Osteoblast (primary cell): ENCODE results near the gene SLC5A6. TPM values are rescaled to one million over a fixed set of nuclear protein-coding genes. Genes with fewer than 3 reads are reported as not detected.

Experiments
- DNase-seq: peaks from one replicate; pipeline ENCODE4 v3.0.0; 2011; ENCODE audit warnings: low spot score, mixed read lengths; ENCODE audit not compliant: insufficient read length; ENCODE audit errors: missing footprints
- H2AFZ ChIP-seq: 2 replicates; pipeline ENCODE4 v1.6.0; 2011; ENCODE audit warnings: mild to moderate bottlenecking, low read length
- H3K27ac ChIP-seq: 2 replicates; pipeline ENCODE4 v1.5.1; 2011; ENCODE audit warnings: mild to moderate bottlenecking, low read depth, low read length, moderate library complexity
- H3K27me3 ChIP-seq: 2 replicates; pipeline ENCODE4 v1.6.0; 2012; ENCODE audit warnings: mild to moderate bottlenecking, control low read depth, inconsistent platforms, low read length, moderate library complexity; ENCODE audit not compliant: insufficient read depth
- H3K36me3 ChIP-seq: 2 replicates; pipeline ENCODE4 v1.5.1; 2011; ENCODE audit warnings: mild to moderate bottlenecking, low read length, control low read depth, moderate library complexity; ENCODE audit not compliant: insufficient read depth
- H3K4me1 ChIP-seq: 2 replicates; pipeline ENCODE4 v1.5.1; 2011; ENCODE audit warnings: mild to moderate bottlenecking, low read length, control low read depth, moderate library complexity; ENCODE audit not compliant: insufficient read depth
- H3K4me2 ChIP-seq: 2 replicates; pipeline ENCODE4 v1.6.0; 2011; ENCODE audit warnings: mild to moderate bottlenecking, low read length; ENCODE audit not compliant: insufficient read depth
- H3K4me3 ChIP-seq: fragments of 200-600 bp; sonication (generic); 3 replicates; pipeline ENCODE4 v1.5.1; 2012; ENCODE audit warnings: mild to moderate bottlenecking, low read length, inconsistent platforms; ENCODE audit not compliant: insufficient read depth
- H3K79me2 ChIP-seq: 2 replicates; pipeline ENCODE4 v1.6.0; 2012; ENCODE audit warnings: mild to moderate bottlenecking, low read length, control low read depth, inconsistent platforms; ENCODE audit not compliant: insufficient read depth
- H3K9me3 ChIP-seq: 2 replicates; pipeline ENCODE4 v1.5.1; 2011; ENCODE audit warnings: low read depth, low read length, control low read depth
- H4K20me1 ChIP-seq: 2 replicates; pipeline ENCODE4 v1.6.0; 2012; ENCODE audit warnings: mild to moderate bottlenecking, low read length, control low read depth; ENCODE audit not compliant: insufficient read depth
- total RNA-seq: library from RNA; depleted of rRNA; stranded (reverse); fragments of >200 nt; gene quantifications from 2 replicates; pipeline ENCODE4 v1.2.3, GENCODE V29; 2012
- TF ChIP-seq, protein P1 (sequence below): IDR thresholded peaks from 2 replicates; pipeline ENCODE4 v1.5.1; 2011; ENCODE audit warnings: mild to moderate bottlenecking, low read depth, low read length, moderate library complexity; ENCODE audit errors: extremely low read depth

Gene SLC5A6
- total RNA-seq, 1 donor: 14.1 TPM

DNA sequence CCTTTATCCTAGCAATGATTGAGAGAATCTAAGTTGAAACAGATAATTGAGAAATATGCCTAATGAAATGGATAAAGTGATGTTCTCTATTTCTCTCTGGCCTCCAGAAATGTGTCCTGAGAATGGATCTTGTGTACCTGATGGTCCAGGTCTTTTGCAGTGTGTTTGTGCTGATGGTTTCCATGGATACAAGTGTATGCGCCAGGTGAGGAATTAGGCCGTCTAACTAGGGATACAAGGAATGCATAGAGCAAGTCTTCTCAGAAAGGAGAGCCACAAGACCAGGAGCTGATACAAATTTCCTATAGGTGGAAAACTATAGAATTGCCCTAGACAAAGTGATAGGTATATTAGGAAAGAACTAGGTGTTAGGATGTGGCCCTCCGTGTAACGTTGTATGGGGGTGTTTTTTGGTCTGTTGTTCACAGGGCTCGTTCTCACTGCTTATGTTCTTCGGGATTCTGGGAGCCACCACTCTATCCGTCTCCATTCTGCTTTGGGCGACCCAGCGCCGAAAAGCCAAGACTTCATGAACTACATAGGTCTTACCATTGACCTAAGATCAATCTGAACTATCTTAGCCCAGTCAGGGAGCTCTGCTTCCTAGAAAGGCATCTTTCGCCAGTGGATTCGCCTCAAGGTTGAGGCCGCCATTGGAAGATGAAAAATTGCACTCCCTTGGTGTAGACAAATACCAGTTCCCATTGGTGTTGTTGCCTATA, 4.5 kb upstream of the SLC5A6 start:
- H3K4me3 ChIP-seq: peak overlapping the region; percentile 93
- H2AFZ ChIP-seq: peak overlapping the region; percentile 70
- TF ChIP-seq, protein P1, sequence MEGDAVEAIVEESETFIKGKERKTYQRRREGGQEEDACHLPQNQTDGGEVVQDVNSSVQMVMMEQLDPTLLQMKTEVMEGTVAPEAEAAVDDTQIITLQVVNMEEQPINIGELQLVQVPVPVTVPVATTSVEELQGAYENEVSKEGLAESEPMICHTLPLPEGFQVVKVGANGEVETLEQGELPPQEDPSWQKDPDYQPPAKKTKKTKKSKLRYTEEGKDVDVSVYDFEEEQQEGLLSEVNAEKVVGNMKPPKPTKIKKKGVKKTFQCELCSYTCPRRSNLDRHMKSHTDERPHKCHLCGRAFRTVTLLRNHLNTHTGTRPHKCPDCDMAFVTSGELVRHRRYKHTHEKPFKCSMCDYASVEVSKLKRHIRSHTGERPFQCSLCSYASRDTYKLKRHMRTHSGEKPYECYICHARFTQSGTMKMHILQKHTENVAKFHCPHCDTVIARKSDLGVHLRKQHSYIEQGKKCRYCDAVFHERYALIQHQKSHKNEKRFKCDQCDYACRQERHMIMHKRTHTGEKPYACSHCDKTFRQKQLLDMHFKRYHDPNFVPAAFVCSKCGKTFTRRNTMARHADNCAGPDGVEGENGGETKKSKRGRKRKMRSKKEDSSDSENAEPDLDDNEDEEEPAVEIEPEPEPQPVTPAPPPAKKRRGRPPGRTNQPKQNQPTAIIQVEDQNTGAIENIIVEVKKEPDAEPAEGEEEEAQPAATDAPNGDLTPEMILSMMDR: no peak
- peaks cover 38% of the 10 kb centered on the region for H3K79me2 ChIP-seq
- peaks cover 27% of the 10 kb centered on the region for H3K4me1 ChIP-seq
- no peaks in the 10 kb centered on the region for H3K27me3 ChIP-seq
- peak overlapping the region; percentile 64 for H3K27ac ChIP-seq
- no peaks in the 10 kb centered on the region for H3K9me3 ChIP-seq
- DNase-seq: peak; percentile 19
- H4K20me1 ChIP-seq: no peaks in the 10 kb centered on the region
- H3K36me3 ChIP-seq: peaks cover 33% of the 10 kb centered on the region
- H3K4me2 ChIP-seq: peak overlapping the region; percentile 96

GRCh38 chr2:27214941-27215340, 2.9 kb upstream of the SLC5A6 start:
- peaks cover 24% of the 10 kb centered on the region for H3K36me3 ChIP-seq
- TF ChIP-seq, protein P1: no peak
- H2AFZ ChIP-seq: no peak overlapping the region
- H3K4me1 ChIP-seq: peaks cover 32% of the 10 kb centered on the region
- no peaks in the 10 kb centered on the region for H3K9me3 ChIP-seq
- H4K20me1 ChIP-seq: no peaks in the 10 kb centered on the region
- DNase-seq: peak; percentile 8
- no peak overlapping the region for H3K4me2 ChIP-seq
- H3K27ac ChIP-seq: no peak overlapping the region
- peaks cover 38% of the 10 kb centered on the region for H3K79me2 ChIP-seq
- no peaks in the 10 kb centered on the region for H3K27me3 ChIP-seq
- no peak overlapping the region for H3K4me3 ChIP-seq

DNA sequence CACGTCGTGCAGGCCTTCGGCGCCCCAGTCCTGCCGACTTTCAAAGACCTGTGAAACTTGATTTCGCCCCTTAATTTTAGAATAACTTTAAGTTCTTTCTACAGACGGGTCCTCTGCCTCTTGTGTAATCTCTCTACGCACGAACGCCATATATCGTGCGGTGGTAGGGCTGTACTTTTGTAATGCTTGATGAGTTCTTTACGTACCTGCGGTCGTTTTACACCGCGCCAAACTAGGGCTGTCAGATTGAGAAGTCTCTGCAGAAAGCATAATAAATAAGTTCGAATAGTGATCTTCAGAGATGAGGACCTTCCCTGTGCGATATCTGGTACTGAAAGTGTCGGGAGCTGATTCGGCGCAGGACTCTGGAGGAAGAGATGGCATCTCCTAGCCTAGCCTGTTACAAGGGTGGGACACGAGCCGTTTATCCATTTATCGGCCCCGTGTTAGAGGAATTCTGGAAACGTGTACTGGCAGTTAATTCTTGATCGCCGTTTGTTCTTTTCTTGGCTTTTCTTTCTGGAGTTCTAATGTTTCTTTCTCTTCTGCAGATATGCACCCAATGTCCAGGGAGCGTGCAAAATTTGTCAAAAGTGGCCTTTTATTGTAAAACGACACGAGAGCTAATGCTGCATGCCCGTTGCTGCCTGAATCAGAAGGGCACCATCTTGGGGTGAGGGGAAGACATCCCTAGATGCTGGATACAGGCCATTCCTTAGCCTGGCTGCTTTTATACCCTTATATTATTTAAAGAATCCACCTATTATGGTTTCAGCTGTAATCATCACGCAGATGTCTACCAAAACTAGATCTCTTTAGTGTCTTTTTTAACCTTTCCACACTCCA, 781 bp upstream of the SLC5A6 start:
- Histone ChIP-seq H3K4me3 (peak overlapping the region; percentile 86), H3K79me2 (peaks cover 23% of the 10 kb centered on the region), H2AFZ (peak overlapping the region; percentile 95), H3K4me2 (peak overlapping the region; percentile 87), H3K9me3 (no peaks in the 10 kb centered on the region), H3K4me1 (peaks cover 22% of the 10 kb centered on the region), H4K20me1 (no peaks in the 10 kb centered on the region), H3K27ac (peak overlapping the region; percentile 98), H3K27me3 (no peaks in the 10 kb centered on the region), H3K36me3 (peaks cover 31% of the 10 kb centered on the region)
- TF ChIP-seq, protein P1: no peak
- DNase-seq: peak; percentile 37
